ENCODE data around the gene DIP2A.

Gene DIP2A

DNA sequence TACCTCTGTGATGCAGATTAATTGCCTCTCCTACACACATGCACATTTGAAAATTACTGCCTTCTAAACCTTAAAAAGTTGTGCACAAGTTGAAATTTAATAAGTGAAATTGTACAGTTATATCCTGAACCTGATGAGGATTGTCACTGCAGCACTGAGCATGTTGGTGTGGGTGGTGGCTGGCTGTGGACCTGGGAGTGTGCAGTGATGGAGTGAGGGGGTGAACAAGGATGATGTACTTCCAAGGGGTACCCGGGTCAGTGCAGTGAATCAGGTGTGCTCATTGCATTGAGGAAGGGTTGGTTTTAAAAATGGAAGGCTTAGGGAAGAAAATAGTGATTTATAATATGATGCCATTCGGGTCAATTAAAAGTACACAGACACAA lies 24.1 kb downstream of the DIP2A start:
- Histone ChIP-seq H3K79me2 (ENCODE audit: control insufficient read depth, low read length) (no peaks in the 10 kb centered on the region), H3K4me3 (ENCODE audit: low read length) (no peak overlapping the region), H3K36me3 (ENCODE audit: control insufficient read depth, low read length) (peaks cover 5% of the 10 kb centered on the region; the same call in 1 of the 2 replicates), H3K4me2 (ENCODE audit: low read length) (no peak overlapping the region), H3K27ac (ENCODE audit: low read depth, low read length) (no peak overlapping the region), H3K9me3 (ENCODE audit: control insufficient read depth, insufficient read depth, low read length) (no peaks in the 10 kb centered on the region), H3K27me3 (ENCODE audit: control insufficient read depth, low read length) (no peaks in the 10 kb centered on the region), H3K9me2 (replicated peaks; ENCODE audit: control insufficient read depth, low read length) (no peaks in the 10 kb centered on the region), H3F3A (ENCODE audit: control insufficient read depth, insufficient read depth) (no peaks in the 10 kb centered on the region), H3K4me1 (ENCODE audit: control insufficient read depth, low read length) (no peaks in the 10 kb centered on the region), H4K20me1 (ENCODE audit: control insufficient read depth, insufficient read depth, low read depth, low read length) (no peaks in the 10 kb centered on the region)
- TF ChIP-seq EZH2phosphoT487 (IDR thresholded peaks at IDR 0.05; ENCODE audit: borderline replicate concordance, low read length), result no peak
- TF ChIP-seq, protein P1, sequence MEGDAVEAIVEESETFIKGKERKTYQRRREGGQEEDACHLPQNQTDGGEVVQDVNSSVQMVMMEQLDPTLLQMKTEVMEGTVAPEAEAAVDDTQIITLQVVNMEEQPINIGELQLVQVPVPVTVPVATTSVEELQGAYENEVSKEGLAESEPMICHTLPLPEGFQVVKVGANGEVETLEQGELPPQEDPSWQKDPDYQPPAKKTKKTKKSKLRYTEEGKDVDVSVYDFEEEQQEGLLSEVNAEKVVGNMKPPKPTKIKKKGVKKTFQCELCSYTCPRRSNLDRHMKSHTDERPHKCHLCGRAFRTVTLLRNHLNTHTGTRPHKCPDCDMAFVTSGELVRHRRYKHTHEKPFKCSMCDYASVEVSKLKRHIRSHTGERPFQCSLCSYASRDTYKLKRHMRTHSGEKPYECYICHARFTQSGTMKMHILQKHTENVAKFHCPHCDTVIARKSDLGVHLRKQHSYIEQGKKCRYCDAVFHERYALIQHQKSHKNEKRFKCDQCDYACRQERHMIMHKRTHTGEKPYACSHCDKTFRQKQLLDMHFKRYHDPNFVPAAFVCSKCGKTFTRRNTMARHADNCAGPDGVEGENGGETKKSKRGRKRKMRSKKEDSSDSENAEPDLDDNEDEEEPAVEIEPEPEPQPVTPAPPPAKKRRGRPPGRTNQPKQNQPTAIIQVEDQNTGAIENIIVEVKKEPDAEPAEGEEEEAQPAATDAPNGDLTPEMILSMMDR (IDR thresholded peaks at IDR 0.05; ENCODE audit: low read depth, low read length, poor library complexity, severe bottlenecking), result no peak

- H3K4me1 ChIP-seq (ENCODE audit: control insufficient read depth, low read length), result no peaks in the 10 kb centered on the region
- no peak overlapping the region for H3K4me3 ChIP-seq (ENCODE audit: low read length)
- H3K27ac ChIP-seq (ENCODE audit: low read depth, low read length), result no peak overlapping the region
- H3K79me2 ChIP-seq (ENCODE audit: control insufficient read depth, low read length), result no peaks in the 10 kb centered on the region
- H3K4me2 ChIP-seq (ENCODE audit: low read length), result no peak overlapping the region
- no peaks in the 10 kb centered on the region for H3K27me3 ChIP-seq (ENCODE audit: control insufficient read depth, low read length)
- no peaks in the 10 kb centered on the region for H3K9me2 ChIP-seq (replicated peaks; ENCODE audit: control insufficient read depth, low read length)
- TF ChIP-seq, protein P1 (IDR thresholded peaks at IDR 0.05; ENCODE audit: low read depth, low read length, poor library complexity, severe bottlenecking), result no peak
- TF ChIP-seq EZH2phosphoT487 (IDR thresholded peaks at IDR 0.05; ENCODE audit: borderline replicate concordance, low read length), result no peak
- H3K9me3 ChIP-seq (ENCODE audit: control insufficient read depth, insufficient read depth, low read length), result no peaks in the 10 kb centered on the region
- H3F3A ChIP-seq (ENCODE audit: control insufficient read depth, insufficient read depth), result no peaks in the 10 kb centered on the region
- H4K20me1 ChIP-seq (ENCODE audit: control insufficient read depth, insufficient read depth, low read depth, low read length), result no peaks in the 10 kb centered on the region
- peaks cover 5% of the 10 kb centered on the region; the same call in 1 of the 2 replicates for H3K36me3 ChIP-seq (ENCODE audit: control insufficient read depth, low read length)
Observed at GRCh38 chr21:46483300-46484295, 24.9 kb downstream of the DIP2A start.

GRCh38 chr21:46486481-46487126 lies 27.9 kb downstream of the DIP2A start:
- Histone ChIP-seq H4K20me1 (ENCODE audit: control insufficient read depth, insufficient read depth, low read depth, low read length) (no peaks in the 10 kb centered on the region), H3F3A (ENCODE audit: control insufficient read depth, insufficient read depth) (no peaks in the 10 kb centered on the region), H3K9me2 (replicated peaks; ENCODE audit: control insufficient read depth, low read length) (no peaks in the 10 kb centered on the region)

More at GRCh38 chr21:46486481-46487126, 27.9 kb downstream of the DIP2A start:
- TF ChIP-seq, protein P1 (IDR thresholded peaks at IDR 0.05; ENCODE audit: low read depth, low read length, poor library complexity, severe bottlenecking), result no peak
- TF ChIP-seq EZH2phosphoT487 (IDR thresholded peaks at IDR 0.05; ENCODE audit: borderline replicate concordance, low read length), result no peak
- Histone ChIP-seq H3K27me3 (ENCODE audit: control insufficient read depth, low read length) (no peaks in the 10 kb centered on the region), H3K4me3 (ENCODE audit: low read length) (no peak overlapping the region), H3K4me2 (ENCODE audit: low read length) (no peak overlapping the region), H3K36me3 (ENCODE audit: control insufficient read depth, low read length) (peaks cover 8% of the 10 kb centered on the region; the same call in 1 of the 2 replicates), H3K9me3 (ENCODE audit: control insufficient read depth, insufficient read depth, low read length) (no peaks in the 10 kb centered on the region), H3K27ac (ENCODE audit: low read depth, low read length) (no peak overlapping the region), H3K79me2 (ENCODE audit: control insufficient read depth, low read length) (no peaks in the 10 kb centered on the region), H3K4me1 (ENCODE audit: control insufficient read depth, low read length) (no peaks in the 10 kb centered on the region)
